IgD-negative memory B cell (primary cell): Measurements from ENCODE around the gene FBXO17. TPM values are rescaled to one million over a fixed set of nuclear protein-coding genes. Genes with fewer than 3 reads are reported as not detected.
"Not testable (repeated sequence)": the region's sequence is repeated elsewhere in the genome, so short reads cannot be mapped to it uniquely, and the experiment has no call there.

Source experiments
- H3K27ac Mint-ChIP-seq, 3 donors: one replicate each; pipeline ENCODE4 v1.8.0; 2020 to 2022; ENCODE audit warnings: mild to moderate bottlenecking in 3 of 3, mixed read lengths in 3 of 3, moderate library complexity in 1 of 3
- H3K27me3 Mint-ChIP-seq: one replicate; pipeline ENCODE4 v1.8.0; 2021; ENCODE audit warnings: mixed read lengths
- H3K36me3 Mint-ChIP-seq: one replicate; pipeline ENCODE4 v1.8.0; 2020; ENCODE audit warnings: mild to moderate bottlenecking, mixed read lengths
- H3K4me1 Mint-ChIP-seq, 3 donors: one replicate each; pipeline ENCODE4 v1.8.0; 2020 to 2022; ENCODE audit warnings: mixed read lengths in 3 of 3, mild to moderate bottlenecking in 1 of 3
- H3K4me3 Mint-ChIP-seq, 4 donors: one replicate each; pipeline ENCODE4 v1.8.0; 2020 to 2022; ENCODE audit warnings: mild to moderate bottlenecking in 4 of 4, mixed read lengths in 4 of 4, moderate library complexity in 3 of 4
- H3K9me3 Mint-ChIP-seq, 3 donors: one replicate each; pipeline ENCODE4 v1.8.0; 2020 to 2021; ENCODE audit warnings: mixed read lengths in 3 of 3, mild to moderate bottlenecking in 1 of 3
- polyA plus RNA-seq: library from polyadenylated mRNA; unstranded; fragments of 300-500 nt; fragmentation: Illumina TruSeq; gene quantifications from one replicate; pipeline ENCODE4 v1.2.3, GENCODE V29; 2021

The FBXO17 gene
- polyA plus RNA-seq, 1 donor from 2014 or later, result not detected

DNA sequence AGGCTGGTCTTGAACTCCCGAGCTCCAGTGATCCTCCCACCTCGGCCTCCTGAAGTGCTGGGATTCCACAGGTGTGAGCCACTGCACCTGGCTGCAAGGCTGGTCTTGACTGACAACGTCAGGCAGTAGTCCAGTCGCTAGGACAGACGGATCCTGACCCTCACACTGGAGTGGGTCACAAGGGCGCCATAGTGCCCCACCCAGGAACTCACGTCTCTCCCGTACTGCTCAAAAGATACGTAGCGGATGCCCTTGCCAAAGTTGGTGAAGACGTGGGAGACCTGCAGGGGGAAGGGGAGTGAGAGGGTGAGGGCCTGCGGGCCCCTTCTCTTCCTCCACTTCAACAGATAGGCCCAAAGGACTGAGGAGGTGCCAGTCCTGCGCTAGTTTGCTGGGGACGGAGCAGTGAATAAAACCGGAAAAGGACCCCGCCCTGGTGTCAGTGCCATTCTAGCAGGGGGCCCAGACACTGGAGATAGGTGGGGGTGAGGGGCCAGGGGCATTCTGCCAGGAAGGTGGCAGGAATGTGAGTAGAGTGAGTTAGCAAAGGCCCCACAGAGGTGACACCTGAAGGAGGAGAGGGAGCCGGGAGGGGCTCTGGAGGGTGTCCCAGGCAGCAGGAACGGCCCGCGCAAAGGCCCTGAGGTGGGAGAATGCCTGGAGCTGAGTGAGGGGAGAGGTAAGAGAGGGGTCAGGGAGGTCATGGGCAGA is 32.9 kb downstream of the FBXO17 start:
- H3K9me3 Mint-ChIP-seq, result peaks cover 0 to 2% (median 0%) of the 10 kb centered on the region in 3 donors
- H3K36me3 Mint-ChIP-seq, result no peaks in the 10 kb centered on the region
- peaks cover 6% of the 10 kb centered on the region for H3K27me3 Mint-ChIP-seq
- no peak overlapping the region for H3K27ac Mint-ChIP-seq
- no peaks in the 10 kb centered on the region for H3K4me1 Mint-ChIP-seq
- H3K4me3 Mint-ChIP-seq, result no peak overlapping the region

DNA sequence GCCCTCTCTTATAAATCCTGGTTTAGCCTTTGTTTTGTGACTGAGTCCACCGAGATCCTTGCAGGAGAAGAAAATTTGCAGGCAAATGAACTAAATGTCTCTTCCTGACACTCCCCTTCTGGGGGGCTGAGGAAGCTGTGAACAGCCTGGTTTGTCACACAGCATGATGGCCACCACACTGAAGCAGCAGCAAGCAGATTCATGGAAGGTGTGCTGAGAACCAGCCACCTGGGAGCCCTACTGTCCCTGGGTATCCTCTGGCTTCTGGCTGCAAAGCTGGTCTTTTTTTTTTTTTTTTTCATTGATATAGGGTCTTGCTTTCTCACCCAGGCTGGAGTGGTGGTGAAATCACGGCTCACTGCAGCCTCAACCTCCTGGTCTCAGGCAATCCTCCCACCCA is 33.6 kb downstream of the FBXO17 start:
- Mint-ChIP-seq H3K36me3 (no peaks in the 10 kb centered on the region), H3K27ac (no peak overlapping the region), H3K4me1 (no peaks in the 10 kb centered on the region), H3K27me3 (peaks cover 6% of the 10 kb centered on the region), H3K9me3 (peaks cover 0 to 2% (median 0%) of the 10 kb centered on the region in 3 donors), H3K4me3 (peak overlapping the region in 1 of 4 donors; percentile 71)

DNA sequence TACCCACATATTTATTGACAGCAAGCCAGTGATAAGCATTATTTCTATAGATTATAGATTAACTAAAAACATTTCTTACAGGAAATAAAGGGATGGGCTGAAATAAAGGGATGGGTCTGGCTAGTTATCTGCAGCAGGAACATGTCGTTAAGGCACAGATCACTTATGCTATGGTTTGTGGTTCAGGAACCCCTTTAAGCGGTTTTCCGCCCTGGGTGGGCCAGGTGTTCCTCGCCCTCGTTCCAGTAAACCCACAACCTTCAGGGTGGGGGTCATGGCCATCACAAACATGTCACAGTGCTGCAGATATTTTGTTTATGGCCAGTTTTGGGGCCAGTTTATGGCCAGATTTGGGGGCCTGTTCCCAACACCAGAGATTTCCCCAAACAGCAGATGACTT is 34.1 kb downstream of the FBXO17 start:
- H3K27ac Mint-ChIP-seq, H3K4me3 Mint-ChIP-seq, H3K4me1 Mint-ChIP-seq, H3K9me3 Mint-ChIP-seq, H3K36me3 Mint-ChIP-seq, H3K27me3 Mint-ChIP-seq: not testable (repeated sequence)

DNA sequence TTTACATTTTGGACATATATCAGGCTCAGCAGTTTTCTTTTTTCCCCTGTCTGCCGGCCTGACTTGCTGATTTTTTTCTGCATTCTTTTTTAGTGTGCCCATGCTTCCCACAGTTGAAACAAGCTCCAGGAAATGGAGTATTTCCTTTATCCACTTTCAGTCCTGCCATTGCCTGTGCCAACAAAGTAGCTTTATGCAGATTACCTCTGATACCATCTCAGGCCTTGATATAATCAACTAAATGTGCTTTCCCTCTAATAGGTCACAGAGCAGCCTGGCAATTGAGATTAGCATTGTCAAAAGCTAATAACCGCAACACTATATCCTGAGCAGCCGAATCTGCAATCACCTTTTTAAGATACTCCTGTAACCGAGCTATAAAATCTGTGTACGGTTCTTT is 35.6 kb downstream of the FBXO17 start:
- Mint-ChIP-seq H3K4me1 (no peaks in the 10 kb centered on the region), H3K27me3 (peaks cover 4% of the 10 kb centered on the region), H3K36me3 (no peaks in the 10 kb centered on the region), H3K4me3 (no peak overlapping the region), H3K9me3 (peaks cover 0 to 8% (median 2%) of the 10 kb centered on the region in 3 donors), H3K27ac (no peak overlapping the region)

DNA sequence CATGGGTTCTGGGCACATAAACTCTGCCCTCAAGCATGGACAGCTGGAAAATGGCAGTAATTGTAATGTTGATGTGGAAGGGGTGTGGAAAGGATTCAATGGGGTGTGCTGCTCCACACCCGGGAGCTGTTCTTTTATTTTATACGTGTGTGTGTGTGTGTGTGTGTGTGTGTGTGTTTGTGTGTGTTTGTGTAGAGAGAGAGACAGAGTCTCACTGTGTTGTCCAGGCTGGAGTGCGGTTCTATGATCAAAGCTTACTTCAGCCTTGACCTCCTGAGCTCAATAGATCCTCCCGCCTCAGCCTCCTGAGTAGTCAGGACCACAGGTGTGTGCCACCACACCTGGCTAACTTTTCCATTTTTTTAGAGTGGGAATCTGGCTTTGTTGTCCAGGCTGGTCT is 42.0 kb downstream of the FBXO17 start:
- Mint-ChIP-seq H3K27ac (no peak overlapping the region), H3K27me3 (no peaks in the 10 kb centered on the region), H3K9me3 (peaks cover 0 to 8% (median 0%) of the 10 kb centered on the region in 3 donors), H3K4me3 (peak overlapping the region in 1 of 4 donors; percentile 93), H3K4me1 (peaks cover 17 to 20% (median 18%) of the 10 kb centered on the region in 3 donors), H3K36me3 (peaks cover 3% of the 10 kb centered on the region)

DNA sequence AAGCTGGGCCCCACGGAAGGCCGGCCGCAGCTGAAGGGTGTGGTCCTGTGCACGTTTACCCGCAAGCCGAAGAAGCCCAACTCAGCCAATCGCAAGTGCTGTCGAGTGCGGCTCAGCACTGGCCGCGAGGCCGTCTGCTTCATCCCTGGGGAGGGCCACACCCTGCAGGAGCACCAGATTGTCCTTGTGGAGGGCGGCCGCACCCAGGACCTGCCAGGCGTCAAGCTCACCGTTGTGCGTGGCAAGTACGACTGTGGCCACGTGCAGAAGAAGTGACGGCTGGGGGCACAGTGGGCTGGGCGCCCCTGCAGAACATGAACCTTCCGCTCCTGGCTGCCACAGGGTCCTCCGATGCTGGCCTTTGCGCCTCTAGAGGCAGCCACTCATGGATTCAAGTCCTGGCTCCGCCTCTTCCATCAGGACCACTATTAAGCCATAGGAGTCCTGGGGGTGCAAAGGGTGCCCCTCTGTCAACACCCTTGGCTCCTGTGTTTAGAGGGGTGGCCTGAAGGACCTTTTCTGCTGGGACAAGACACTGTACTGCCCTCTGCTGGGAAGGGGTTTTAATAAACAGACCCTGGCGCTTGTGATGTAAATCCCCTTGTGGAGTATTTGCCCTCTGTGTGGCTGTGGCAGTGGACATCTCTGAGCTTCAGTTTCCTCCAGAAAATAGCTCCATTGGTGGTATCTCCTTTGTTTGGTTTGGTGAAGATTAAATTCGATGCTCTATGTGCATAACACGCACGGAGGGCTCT is 42.9 kb downstream of the FBXO17 start:
- peak overlapping the region in 3 of 4 donors; percentile 43 to 93 (median 66) for H3K4me3 Mint-ChIP-seq
- peaks cover 4% of the 10 kb centered on the region for H3K36me3 Mint-ChIP-seq
- no peaks in the 10 kb centered on the region for H3K27me3 Mint-ChIP-seq
- H3K27ac Mint-ChIP-seq, result peak overlapping the region in 2 of 3 donors; percentile 67 to 72
- peaks cover 17 to 22% (median 20%) of the 10 kb centered on the region in 3 donors for H3K4me1 Mint-ChIP-seq
- H3K9me3 Mint-ChIP-seq, result peaks cover 0 to 8% (median 0%) of the 10 kb centered on the region in 3 donors

DNA sequence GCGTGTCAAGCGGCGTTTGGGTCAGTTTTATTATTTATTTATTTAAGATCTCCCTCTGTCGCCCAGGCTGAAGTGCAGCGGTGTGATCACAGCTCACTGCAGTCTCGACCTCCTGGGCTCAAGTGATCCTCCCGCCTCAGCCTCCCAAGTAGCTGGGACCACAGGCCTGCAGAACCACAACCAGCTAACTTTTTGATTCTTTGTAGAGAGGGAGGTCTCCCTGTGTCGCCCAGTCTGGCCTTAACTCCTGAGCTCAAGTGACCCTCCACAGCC is 44.1 kb downstream of the FBXO17 start:
- Mint-ChIP-seq H3K4me3 (peak overlapping the region; percentile 93 to 100 (median 98)), H3K27me3 (no peaks in the 10 kb centered on the region), H3K4me1 (peaks cover 17 to 22% (median 20%) of the 10 kb centered on the region in 3 donors), H3K27ac (peak overlapping the region in 2 of 3 donors; percentile 89 to 99), H3K9me3 (peaks cover 0 to 8% (median 0%) of the 10 kb centered on the region in 3 donors), H3K36me3 (peaks cover 4% of the 10 kb centered on the region)

DNA sequence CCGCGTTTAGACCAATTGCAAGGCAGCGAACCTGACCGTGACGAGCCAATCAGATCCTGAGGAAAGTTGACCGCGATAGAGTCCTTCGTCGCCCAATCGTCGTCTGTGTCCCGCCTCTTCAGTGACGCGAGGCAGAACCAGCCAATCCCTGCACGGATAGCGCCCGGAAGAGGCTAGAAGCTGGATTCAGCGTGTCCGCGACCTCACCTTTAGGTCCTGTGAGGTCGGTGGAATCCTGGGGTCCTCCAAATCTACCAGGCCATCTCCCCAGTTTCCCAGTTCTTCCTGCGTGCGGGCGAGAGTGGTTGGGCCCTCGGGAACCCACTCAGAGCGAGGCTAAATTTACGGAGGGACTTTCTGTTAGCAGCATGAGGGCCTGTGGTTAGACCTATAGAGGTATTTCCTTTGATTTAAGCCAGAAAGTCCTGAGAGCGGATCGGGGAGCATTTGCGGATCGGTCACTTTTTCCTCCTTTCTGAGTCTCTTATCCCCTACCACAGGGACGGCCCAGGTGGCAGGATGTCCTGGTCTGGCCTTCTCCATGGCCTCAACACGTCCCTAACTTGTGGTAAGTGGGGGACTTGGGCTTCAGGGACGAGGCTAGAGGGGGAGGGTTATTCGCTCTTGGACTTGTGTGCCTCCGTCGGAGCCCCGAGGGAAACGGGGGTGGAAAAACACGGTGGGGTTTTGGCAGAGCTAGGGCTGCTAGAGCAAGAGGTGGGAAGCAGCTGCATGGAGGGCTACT is 44.6 kb downstream of the FBXO17 start, which contains the start of gene MRPS12:
MRPS12 (plus strand) TSS at position 169 of the 745 bp plus-strand sequence; CDS start at position 520, 351 bp downstream.
- Mint-ChIP-seq H3K4me3 (peak within 1 kb of the TSS; percentile 93 to 100 (median 98)), H3K4me1 (peaks cover 17 to 22% (median 20%) of the 10 kb centered on the region in 3 donors), H3K27ac (peak within 1 kb of the TSS; percentile 89 to 99 (median 97)), H3K36me3 (peaks cover 4% of the 10 kb centered on the region), H3K9me3 (peaks cover 0 to 6% (median 0%) of the 10 kb centered on the region in 3 donors), H3K27me3 (no peaks in the 10 kb centered on the region)

DNA sequence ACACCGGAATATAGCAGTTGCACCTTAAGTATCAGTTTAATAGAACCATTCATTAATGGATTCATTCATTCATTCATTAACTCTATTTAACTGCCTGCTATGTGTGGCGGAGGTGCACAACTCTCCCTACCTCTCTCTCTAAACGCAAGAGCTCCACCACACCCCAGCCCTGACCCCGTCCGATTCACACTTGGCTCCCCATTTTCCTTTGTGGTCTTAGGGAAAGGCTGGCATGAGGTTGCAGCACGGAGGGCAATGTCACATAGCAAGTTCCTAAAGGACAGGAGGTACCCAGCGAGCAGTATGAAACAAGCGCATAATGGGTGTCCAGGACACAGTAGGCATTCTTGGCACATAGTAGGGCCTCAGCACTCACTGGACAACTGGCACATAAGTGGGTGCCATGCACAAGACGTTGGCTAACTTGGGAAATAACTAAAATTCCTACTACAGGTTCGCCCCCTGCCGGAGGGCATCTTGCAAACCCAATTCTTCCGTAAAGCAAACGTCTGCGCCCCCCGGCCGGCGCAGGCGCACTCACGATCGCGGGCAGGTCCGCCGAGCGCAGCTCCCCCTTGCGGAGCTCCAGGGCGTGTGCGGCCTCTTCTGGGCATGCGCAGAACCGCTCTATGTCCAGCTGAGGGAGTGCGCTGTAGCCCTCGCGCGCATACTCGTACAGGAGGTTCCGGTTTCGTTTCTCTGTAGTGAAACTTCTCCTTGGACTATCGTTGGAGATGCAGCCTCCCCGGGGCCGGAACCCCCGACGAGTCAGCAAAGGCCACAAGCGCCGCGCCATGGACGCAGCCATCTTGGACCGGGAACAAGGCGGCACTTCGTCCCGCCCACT is 45.4 kb downstream of the FBXO17 start, which contains the start of gene SARS2:
SARS2 (minus strand) TSS at position 835 of the 847 bp plus-strand sequence; CDS start at position 808, 27 bp downstream.
- Mint-ChIP-seq H3K4me3 (peak within 1 kb of the TSS; percentile 93 to 100 (median 98)), H3K4me1 (peaks cover 17 to 22% (median 20%) of the 10 kb centered on the region in 3 donors), H3K27me3 (no peaks in the 10 kb centered on the region), H3K9me3 (no peaks in the 10 kb centered on the region), H3K27ac (peak within 1 kb of the TSS; percentile 89 to 99 (median 97)), H3K36me3 (peaks cover 4% of the 10 kb centered on the region)

DNA sequence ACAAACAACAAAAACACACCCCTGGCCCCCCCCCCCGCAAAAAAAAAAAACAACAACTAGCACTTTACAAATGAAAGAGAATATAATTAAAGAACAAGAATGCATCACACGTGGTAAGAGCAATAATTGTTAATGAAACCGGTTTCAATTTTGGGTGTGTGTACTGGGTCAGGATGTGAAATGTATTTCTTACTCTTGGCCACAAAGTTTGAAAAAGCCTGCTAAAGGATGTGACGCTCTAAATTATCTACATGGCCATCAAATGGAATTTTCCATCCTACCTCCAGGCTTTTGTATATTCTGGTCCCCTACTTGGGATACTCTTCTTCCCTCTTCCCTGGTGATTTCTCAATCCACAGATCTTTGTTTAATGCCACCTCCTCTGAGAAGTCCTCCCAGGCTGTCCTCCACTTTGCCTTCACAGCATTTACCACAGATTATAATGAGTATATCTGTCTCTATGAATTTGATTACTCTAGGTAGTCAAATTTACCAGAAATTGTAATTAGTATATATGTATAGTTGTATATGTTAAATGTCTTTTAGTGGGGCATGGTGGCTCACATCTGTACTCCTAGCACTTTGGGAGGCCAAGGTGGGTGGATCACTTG is 47.0 kb downstream of the FBXO17 start:
- no peaks in the 10 kb centered on the region for H3K27me3 Mint-ChIP-seq
- peak overlapping the region in 2 of 4 donors; percentile 45 to 62 for H3K4me3 Mint-ChIP-seq
- H3K27ac Mint-ChIP-seq, result peak overlapping the region; percentile 63 to 89 (median 67)
- H3K9me3 Mint-ChIP-seq, result no peaks in the 10 kb centered on the region
- H3K4me1 Mint-ChIP-seq, result peaks cover 17 to 21% (median 20%) of the 10 kb centered on the region in 3 donors
- peaks cover 6% of the 10 kb centered on the region for H3K36me3 Mint-ChIP-seq

DNA sequence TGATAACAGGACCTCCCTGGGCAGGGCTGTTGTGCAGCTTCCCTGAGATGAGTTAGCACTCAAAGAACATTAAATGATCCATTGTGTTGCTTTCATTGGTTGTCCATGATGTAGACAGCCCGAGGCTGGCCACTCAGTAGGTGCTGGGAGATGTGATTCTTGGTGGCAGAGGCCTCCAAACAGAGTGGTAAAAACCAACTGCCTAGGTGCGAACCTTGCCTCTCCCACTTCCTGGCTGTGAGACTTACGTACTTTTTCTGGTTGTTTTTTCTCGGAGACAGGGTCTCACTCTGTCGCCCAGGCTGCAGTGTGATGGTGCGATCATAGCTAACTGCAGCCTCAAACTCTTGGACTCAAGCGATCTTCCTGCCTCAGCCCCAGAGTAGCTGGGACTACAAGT is 51.2 kb downstream of the FBXO17 start:
- H3K4me3 Mint-ChIP-seq, result no peak overlapping the region
- no peaks in the 10 kb centered on the region for H3K9me3 Mint-ChIP-seq
- H3K27ac Mint-ChIP-seq, result peak overlapping the region in 1 of 3 donors; percentile 14
- H3K36me3 Mint-ChIP-seq, result peaks cover 12% of the 10 kb centered on the region
- no peaks in the 10 kb centered on the region for H3K27me3 Mint-ChIP-seq
- H3K4me1 Mint-ChIP-seq, result peaks cover 0 to 3% (median 3%) of the 10 kb centered on the region in 3 donors

DNA sequence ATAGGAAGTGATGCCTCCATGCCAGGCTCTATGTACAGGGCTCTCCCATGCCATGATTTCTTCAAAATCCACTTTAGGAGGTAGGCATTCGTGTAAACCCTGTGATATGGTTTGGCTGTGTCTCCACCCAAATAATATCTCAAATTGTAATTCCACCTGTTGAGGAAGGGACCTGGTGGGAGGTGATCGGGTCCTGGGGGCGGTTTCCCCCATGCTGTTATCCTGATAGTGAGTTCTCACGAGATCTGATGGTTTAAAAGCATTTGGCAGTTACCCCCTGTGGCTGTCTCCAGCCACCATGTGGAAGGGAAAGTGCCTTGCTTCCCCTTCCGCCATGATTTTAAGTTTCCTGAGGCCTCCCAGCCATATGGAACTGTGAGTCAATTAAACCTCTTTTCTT is 53.1 kb downstream of the FBXO17 start:
- Mint-ChIP-seq H3K4me1 (no peaks in the 10 kb centered on the region), H3K36me3 (peaks cover 10% of the 10 kb centered on the region), H3K27me3 (no peaks in the 10 kb centered on the region), H3K4me3 (no peak overlapping the region), H3K9me3 (no peaks in the 10 kb centered on the region), H3K27ac (no peak overlapping the region)

DNA sequence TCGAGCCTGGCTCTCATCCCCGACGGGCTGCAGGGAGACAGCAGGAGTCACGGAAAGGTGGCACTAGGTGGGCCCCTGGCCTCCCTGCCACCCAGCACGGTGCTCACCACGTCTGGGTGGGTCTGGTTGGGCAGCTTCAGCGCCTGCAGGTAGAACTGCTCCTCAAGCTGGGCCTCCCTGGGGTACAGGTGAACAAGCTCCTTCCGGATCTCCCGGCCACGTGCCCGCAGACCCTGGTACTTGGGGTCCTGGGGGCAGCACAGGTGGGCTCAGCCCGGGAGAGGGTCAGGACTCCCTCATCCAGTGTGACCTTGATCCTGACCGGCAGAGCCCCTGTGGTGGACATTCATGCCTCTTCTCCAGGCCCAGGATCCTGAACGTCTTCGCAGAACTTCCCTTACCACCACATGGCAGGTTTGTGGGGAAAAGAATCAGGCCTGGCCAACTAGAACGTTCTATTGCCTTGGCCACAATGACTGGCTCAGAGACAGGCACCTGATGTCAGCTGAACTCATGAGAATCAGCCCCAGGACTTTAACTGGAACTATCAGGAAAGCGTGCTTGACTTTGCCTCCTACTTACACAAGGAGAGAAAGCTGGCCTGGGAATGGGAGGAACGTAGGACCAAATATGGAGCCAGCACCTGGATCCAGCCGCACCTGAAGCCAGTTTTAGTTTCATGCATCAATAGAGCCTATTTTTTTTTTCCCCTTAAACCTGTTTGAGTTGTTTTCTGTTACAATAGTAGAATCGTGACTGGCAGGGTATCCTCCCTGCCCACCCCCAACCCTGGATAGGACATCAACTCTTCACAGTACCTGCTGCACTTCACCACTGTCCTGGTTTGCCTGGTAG is 53.9 kb downstream of the FBXO17 start:
- Mint-ChIP-seq H3K4me3 (no peak overlapping the region), H3K27ac (no peak overlapping the region), H3K9me3 (no peaks in the 10 kb centered on the region), H3K4me1 (no peaks in the 10 kb centered on the region), H3K27me3 (no peaks in the 10 kb centered on the region), H3K36me3 (peaks cover 10% of the 10 kb centered on the region)
